Uterus (tissue), 2 donors: Measurements from ENCODE around the gene PLXDC2.

ENCODE experiments used
- POLR2A ChIP-seq, 2 donors: fragments of 450-650 bp; IDR thresholded peaks; one replicate each; pipeline ENCODE4 v1.6.1; 2016; ENCODE audit warnings: antibody characterized with exemption in 2 of 2, mild to moderate bottlenecking in 1 of 2, moderate library complexity in 1 of 2
- TF ChIP-seq, protein P1 (sequence below), 4 experiments: fragments of 200-600 bp in 2 of 4; fragments of 450-650 bp in 2 of 4; sonication (generic) in 2 of 4; IDR thresholded peaks; one replicate each; pipeline ENCODE4 v1.5.1; 2016 to 2019; ENCODE audit warnings: antibody characterized with exemption in 4 of 4, mild to moderate bottlenecking in 2 of 4, moderate library complexity in 1 of 4

DNA sequence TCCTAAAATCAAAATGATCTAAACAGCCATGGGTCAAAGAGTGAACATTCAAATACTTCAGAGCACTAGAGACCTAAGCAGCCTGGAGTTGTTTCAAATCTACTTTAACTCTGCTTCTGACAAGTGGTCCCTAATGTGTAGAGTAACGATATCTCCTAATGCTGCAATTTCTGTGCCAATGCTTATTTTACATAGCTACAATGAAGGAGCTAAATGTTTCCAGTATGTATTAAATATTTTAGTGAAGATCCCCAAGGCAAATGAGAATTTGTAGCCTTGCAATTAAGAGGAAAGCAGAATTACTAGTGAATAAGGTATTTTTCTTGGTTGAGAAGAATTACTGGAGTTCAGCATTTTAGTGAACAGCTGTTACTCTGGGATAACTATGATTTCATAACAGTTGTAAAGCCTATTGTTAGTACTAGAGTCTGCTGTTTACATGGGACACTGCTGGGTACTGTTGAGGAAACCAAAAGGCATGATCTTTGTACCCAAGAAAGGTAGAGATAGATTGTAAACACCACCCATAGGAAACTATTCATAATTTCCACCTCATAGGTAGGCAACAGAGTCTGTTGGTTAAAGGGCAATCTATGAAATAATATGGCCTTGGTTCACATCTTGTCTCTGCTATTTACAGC is 271.9 kb downstream of the PLXDC2 start:
- TF ChIP-seq, protein P1, sequence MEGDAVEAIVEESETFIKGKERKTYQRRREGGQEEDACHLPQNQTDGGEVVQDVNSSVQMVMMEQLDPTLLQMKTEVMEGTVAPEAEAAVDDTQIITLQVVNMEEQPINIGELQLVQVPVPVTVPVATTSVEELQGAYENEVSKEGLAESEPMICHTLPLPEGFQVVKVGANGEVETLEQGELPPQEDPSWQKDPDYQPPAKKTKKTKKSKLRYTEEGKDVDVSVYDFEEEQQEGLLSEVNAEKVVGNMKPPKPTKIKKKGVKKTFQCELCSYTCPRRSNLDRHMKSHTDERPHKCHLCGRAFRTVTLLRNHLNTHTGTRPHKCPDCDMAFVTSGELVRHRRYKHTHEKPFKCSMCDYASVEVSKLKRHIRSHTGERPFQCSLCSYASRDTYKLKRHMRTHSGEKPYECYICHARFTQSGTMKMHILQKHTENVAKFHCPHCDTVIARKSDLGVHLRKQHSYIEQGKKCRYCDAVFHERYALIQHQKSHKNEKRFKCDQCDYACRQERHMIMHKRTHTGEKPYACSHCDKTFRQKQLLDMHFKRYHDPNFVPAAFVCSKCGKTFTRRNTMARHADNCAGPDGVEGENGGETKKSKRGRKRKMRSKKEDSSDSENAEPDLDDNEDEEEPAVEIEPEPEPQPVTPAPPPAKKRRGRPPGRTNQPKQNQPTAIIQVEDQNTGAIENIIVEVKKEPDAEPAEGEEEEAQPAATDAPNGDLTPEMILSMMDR (IDR thresholded peaks at IDR 0.05), result no peak
- no peak for TF ChIP-seq POLR2A (IDR thresholded peaks at IDR 0.05)
